OCI-LY3 (cell line): ENCODE measurements around the gene EFNB1.
"Not testable (repeated sequence)": the region's sequence is repeated elsewhere in the genome, so short reads cannot be mapped to it uniquely, and the experiment has no call there.

ENCODE experiments used
- CTCF ChIP-seq: fragments of 200-600, 300-600 bp; sonication (generic); IDR thresholded peaks from 2 replicates; pipeline ENCODE4 v1.5.1; 2014; ENCODE audit warnings: antibody characterized with exemption, low read length, low read depth
- EZH2phosphoT487 ChIP-seq: fragments of 200-600 bp; shearing (Covaris generic); IDR thresholded peaks from 2 replicates; pipeline ENCODE4 v1.6.1; 2018; ENCODE audit warnings: antibody characterized with exemption, mixed run types, low read depth

- not testable (repeated sequence) for TF ChIP-seq CTCF, EZH2phosphoT487
Observed at GRCh38 chrX:68786581-68786980, 42.2 kb upstream of the EFNB1 start.
